SK-N-SH (cell line): ENCODE data around the gene WDR26. TPM values are rescaled to one million over a fixed set of nuclear protein-coding genes. Genes with fewer than 3 reads are reported as not detected.

Source experiments
- CTCF ChIA-PET: fragments of 300-600, 350-600 bp; formaldehyde crosslinking; extraction: SDS; loops from one replicate; lab custom pipeline; 2021; lab: Yijun Ruan, JAX
- POLR2A ChIA-PET: fragments of 350-600 bp; sonication (Branson Sonifier 250); formaldehyde crosslinking; extraction: SDS; loops from one replicate; lab custom pipeline; 2020; ENCODE audit warnings: antibody characterized with exemption, inconsistent platforms; lab: Yijun Ruan, JAX
- DNase-seq: peaks from one replicate; pipeline ENCODE4 v3.0.0; 2012
- H2AFZ ChIP-seq: fragments of 200-600 bp; sonication (generic); 2 replicates; pipeline ENCODE4 v1.8.1; 2016; ENCODE audit warnings: antibody characterized with exemption, mild to moderate bottlenecking, low read depth
- H3F3A ChIP-seq: fragments of 200-600 bp; sonication (generic); replicated peaks from 2 replicates; pipeline ENCODE3; 2016; ENCODE audit warnings: antibody characterized with exemption, mild to moderate bottlenecking; ENCODE audit not compliant: insufficient read depth
- H3K27ac ChIP-seq, 2 experiments: fragments of 200-500 bp in 1 of 2; fragments of 200-600 bp in 1 of 2; sonication (Bioruptor generic) in 1 of 2; sonication (generic), shearing (Covaris generic) in 1 of 2; 2 replicates each; pipeline versions ENCODE4 v1.5.1 to v1.6.1; 2014 to 2016; ENCODE audit warnings: low read depth in 2 of 2, inconsistent platforms in 1 of 2, low read length in 1 of 2, mild to moderate bottlenecking in 1 of 2, mixed read lengths in 1 of 2
- H3K27me3 ChIP-seq: fragments of 200-600 bp; sonication (generic), shearing (Covaris generic); 2 replicates; pipeline ENCODE4 v1.6.1; 2016; ENCODE audit warnings: mixed run types; ENCODE audit not compliant: insufficient read depth
- H3K36me3 ChIP-seq, 2 experiments: fragments of 200-500 bp in 1 of 2; fragments of 200-600 bp in 1 of 2; sonication (Bioruptor generic) in 1 of 2; sonication (generic) in 1 of 2; replicated peaks in 1 of 2; 2 replicates each; pipeline versions ENCODE3 to v1.5.1; 2014 to 2016; ENCODE audit warnings: low read length in 1 of 2, mild to moderate bottlenecking in 1 of 2; ENCODE audit not compliant: insufficient read depth in 2 of 2, control insufficient read depth in 1 of 2
- H3K4me1 ChIP-seq, 2 experiments: fragments of 200-500 bp in 1 of 2; fragments of 200-600 bp in 1 of 2; sonication (Bioruptor generic) in 1 of 2; sonication (generic), shearing (Covaris generic) in 1 of 2; 2 replicates each; pipeline versions ENCODE4 v1.5.1 to v1.6.1; 2014 to 2016; ENCODE audit warnings: low read depth in 1 of 2, low read length in 1 of 2, mixed run types in 1 of 2; ENCODE audit not compliant: insufficient read depth in 2 of 2, control insufficient read depth in 1 of 2
- H3K4me2 ChIP-seq: fragments of 200-600 bp; sonication (generic), shearing (Covaris generic); 2 replicates; pipeline ENCODE4 v1.6.1; 2017; ENCODE audit warnings: mixed run types
- H3K4me3 ChIP-seq, 2 experiments: fragments of 200-500 bp in 1 of 2; fragments of 200-600 bp in 1 of 2; sonication (Bioruptor generic) in 1 of 2; sonication (generic), shearing (Covaris generic) in 1 of 2; 2 replicates each; pipeline versions ENCODE4 v1.5.1 to v1.8.1; 2014 to 2016; ENCODE audit warnings: low read depth in 2 of 2, inconsistent platforms in 1 of 2, low read length in 1 of 2, mild to moderate bottlenecking in 1 of 2, mixed read lengths in 1 of 2, moderate library complexity in 1 of 2
- H3K79me2 ChIP-seq: fragments of 200-600 bp; sonication (generic); 2 replicates; pipeline ENCODE4 v1.8.1; 2017; ENCODE audit warnings: mild to moderate bottlenecking; ENCODE audit not compliant: insufficient read depth
- H3K9ac ChIP-seq: fragments of 200-600 bp; sonication (generic); 2 replicates; pipeline ENCODE4 v1.6.1; 2017; ENCODE audit warnings: mixed run types
- H3K9me2 ChIP-seq: fragments of 200-600 bp; sonication (generic); 2 replicates; pipeline ENCODE4 v1.6.1; 2017; ENCODE audit warnings: mixed run types
- H3K9me3 ChIP-seq: fragments of 200-600 bp; sonication (generic); 2 replicates; pipeline ENCODE4 v1.6.1; 2017; ENCODE audit warnings: mixed run types, mild to moderate bottlenecking, moderate library complexity
- H4K20me1 ChIP-seq: fragments of 200-600 bp; sonication (generic); 2 replicates; pipeline ENCODE4 v1.6.1; 2017; ENCODE audit warnings: mild to moderate bottlenecking, mixed run types; ENCODE audit not compliant: insufficient read depth
- CHD2 ChIP-seq: fragments of 150-350 bp; IDR thresholded peaks from 2 replicates; pipeline ENCODE4 v1.6.1; 2018; ENCODE audit warnings: low read length; ENCODE audit not compliant: partially characterized antibody
- ELF1 ChIP-seq: IDR thresholded peaks from 2 replicates; pipeline ENCODE4 v1.4.0; 2012
- EZH2phosphoT487 ChIP-seq: fragments of 200-600 bp; sonication (generic); IDR thresholded peaks from 2 replicates; pipeline ENCODE4 v1.6.1; 2017; ENCODE audit warnings: low read depth, mixed run types, mild to moderate bottlenecking, antibody characterized with exemption, moderate library complexity, borderline replicate concordance
- GATA2 ChIP-seq: sonication (generic); formaldehyde crosslinking; IDR thresholded peaks from 2 replicates; pipeline ENCODE4 v1.5.0; 2020; ENCODE audit warnings: mild to moderate bottlenecking, missing genetic modification reagents
- MXI1 ChIP-seq: IDR thresholded peaks from 2 replicates; pipeline ENCODE4 v1.6.1; 2012; ENCODE audit warnings: mild to moderate bottlenecking, low read depth, low read length, improper control_type of control experiment
- NFIC ChIP-seq: IDR thresholded peaks from 2 replicates; pipeline ENCODE4 v1.4.0; 2012; ENCODE audit warnings: borderline replicate concordance
- NRF1 ChIP-seq: IDR thresholded peaks from 2 replicates; pipeline ENCODE4 v1.6.1; 2012; ENCODE audit warnings: low read depth, mild to moderate bottlenecking, low read length
- POLR2AphosphoS5 ChIP-seq: IDR thresholded peaks from 2 replicates; pipeline ENCODE4 v1.6.1; 2012; ENCODE audit warnings: low read depth, low read length
- RCOR1 ChIP-seq: fragments of 150-350 bp; IDR thresholded peaks from 2 replicates; pipeline ENCODE4 v1.6.1; 2017; ENCODE audit warnings: antibody characterized with exemption, low read length
- RXRA ChIP-seq: IDR thresholded peaks from 2 replicates; pipeline ENCODE4 v1.4.0; 2012; ENCODE audit warnings: low read depth, mild to moderate bottlenecking, borderline replicate concordance
- TAF1 ChIP-seq: IDR thresholded peaks from 2 replicates; pipeline ENCODE4 v1.6.1; 2012; ENCODE audit warnings: low read depth, mild to moderate bottlenecking, low read length, moderate library complexity, borderline replicate concordance
- TCF12 ChIP-seq: IDR thresholded peaks from 2 replicates; pipeline ENCODE4 v1.4.0; 2012
- WGBS: methylation state at CpG from one replicate; pipeline ENCODE4 v1.1.6; 2017; ENCODE audit warnings: low lambda C conversion rate; 5-methylcytosine and 5-hydroxymethylcytosine counted together
- polyA plus RNA-seq, 3 experiments: library from polyadenylated mRNA; depleted of rRNA; stranded (reverse); fragments of >200 nt; gene quantifications; 2 replicates each; pipeline ENCODE4 v1.2.3, GENCODE V29; 2012
- TF ChIP-seq, protein P1 (sequence below): IDR thresholded peaks from 2 replicates; pipeline ENCODE4 v1.6.1; 2012; ENCODE audit warnings: mild to moderate bottlenecking, low read depth, low read length, moderate library complexity
- TF ChIP-seq, protein P2 (sequence below): IDR thresholded peaks from 2 replicates; pipeline ENCODE4 v1.4.0; 2012; ENCODE audit warnings: low read depth, borderline replicate concordance
- TF ChIP-seq, protein P3 (sequence below): IDR thresholded peaks from 2 replicates; pipeline ENCODE4; 2012

Gene WDR26
- polyA plus RNA-seq, 1 of the 3 experiments (the other 2 are of a cell fraction): 21.2 TPM

DNA sequence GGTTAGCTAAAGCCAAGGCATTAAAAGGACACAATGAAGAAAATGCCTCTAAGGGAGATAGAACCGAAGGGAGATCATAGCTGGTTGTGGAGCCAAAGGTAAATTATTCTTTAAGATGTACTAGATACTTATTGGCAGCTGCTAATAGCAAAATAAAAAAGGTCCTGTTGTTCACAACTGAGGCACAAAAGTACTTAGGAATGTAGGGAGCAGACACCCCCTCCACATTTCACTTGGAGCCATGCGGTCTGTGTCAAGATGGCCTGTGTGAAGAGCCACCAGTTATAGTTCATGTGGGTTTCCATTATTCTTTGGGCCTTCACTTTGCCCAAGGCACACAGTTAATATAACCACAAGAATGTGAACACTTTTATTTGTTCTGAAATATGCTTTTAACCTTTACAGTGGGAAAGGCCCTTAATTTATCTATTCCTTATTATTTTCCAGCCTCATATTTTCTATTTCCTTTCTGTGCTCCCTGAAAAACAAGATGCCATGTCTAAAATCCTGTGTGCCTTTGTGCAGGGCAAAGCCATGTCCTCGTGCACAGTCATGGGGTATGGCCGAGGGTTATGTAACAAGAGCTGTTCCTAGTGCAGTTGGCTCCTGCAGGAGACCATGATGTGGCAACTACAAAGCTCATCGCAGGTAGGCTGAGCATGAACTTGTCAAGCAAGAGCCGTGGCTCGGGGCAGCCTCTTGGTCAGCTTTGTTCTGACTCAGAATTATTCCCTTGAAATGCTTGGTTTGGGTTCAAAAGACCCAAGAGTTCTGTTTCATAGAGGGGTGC is 16.2 kb upstream of the WDR26 start (continued):
- TF ChIP-seq TAF1 (no peak), CHD2 (no peak)

DNA sequence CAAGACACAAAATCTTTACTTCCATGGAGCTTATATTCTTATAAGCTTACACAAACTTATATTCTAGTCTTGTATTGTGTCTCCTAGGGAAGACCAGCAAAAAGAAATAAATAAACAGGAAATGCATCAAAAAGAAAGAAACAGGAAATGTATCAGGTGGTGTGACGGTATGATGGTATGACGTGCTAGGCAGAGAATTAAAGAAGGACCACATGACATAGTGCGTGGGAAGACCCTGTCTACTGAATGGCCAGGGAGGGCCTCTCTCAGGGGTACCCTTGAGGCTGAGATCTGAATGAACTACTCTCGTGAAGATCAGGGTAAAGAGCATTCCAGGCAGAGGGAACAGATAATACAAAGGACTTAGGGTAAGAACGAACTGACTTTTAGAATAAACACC is 15.6 kb upstream of the WDR26 start:
- WGBS: 91% methylated on average over 5 of the region's 5 CpGs
- CTCF ChIA-PET: interaction anchor here (1.4 kb wide), 1 partner anchor 63 kb away, joined by 3 read pairs; no protein-coding TSS in a partner anchor

GRCh38 chr1:224448453-224449017 is 13.9 kb upstream of the WDR26 start:
- Histone ChIP-seq H3K9ac (no peak overlapping the region), H3K79me2 (no peaks in the 10 kb centered on the region), H3K4me3 (no peak overlapping the region), H3K9me3 (no peaks in the 10 kb centered on the region), H3F3A (no peaks in the 10 kb centered on the region), H3K4me1 (0 out of 4 replicates have a peak, but pooled peaks cover 0 to 7% of the 10 kb centered on the region in 2 experiments), H2AFZ (no peak overlapping the region), H3K9me2 (no peaks in the 10 kb centered on the region), H3K27ac (no peak overlapping the region), H3K27me3 (no peaks in the 10 kb centered on the region), H4K20me1 (no peaks in the 10 kb centered on the region), H3K4me2 (no peak overlapping the region), H3K36me3 (peaks cover 0 to 2% of the 10 kb centered on the region in 2 experiments)
- ChIA-PET CTCF (interaction anchor here (1.2 to 3.2 kb wide), 3 partner anchors 8 to 65 kb away, joined by 3 to 37 read pairs (median 3); no protein-coding TSS in a partner anchor), POLR2A (no interaction called here)
- DNase-seq: no peak
- 89% methylated on average over 8 of the region's 8 CpGs for WGBS
- TF ChIP-seq POLR2AphosphoS5 (no peak), TAF1 (no peak), GATA2 (no peak), NRF1 (no peak), EZH2phosphoT487 (no peak), RCOR1 (no peak), TCF12 (no peak), RXRA (no peak), NFIC (no peak), ELF1 (no peak)
- TF ChIP-seq, protein P1, sequence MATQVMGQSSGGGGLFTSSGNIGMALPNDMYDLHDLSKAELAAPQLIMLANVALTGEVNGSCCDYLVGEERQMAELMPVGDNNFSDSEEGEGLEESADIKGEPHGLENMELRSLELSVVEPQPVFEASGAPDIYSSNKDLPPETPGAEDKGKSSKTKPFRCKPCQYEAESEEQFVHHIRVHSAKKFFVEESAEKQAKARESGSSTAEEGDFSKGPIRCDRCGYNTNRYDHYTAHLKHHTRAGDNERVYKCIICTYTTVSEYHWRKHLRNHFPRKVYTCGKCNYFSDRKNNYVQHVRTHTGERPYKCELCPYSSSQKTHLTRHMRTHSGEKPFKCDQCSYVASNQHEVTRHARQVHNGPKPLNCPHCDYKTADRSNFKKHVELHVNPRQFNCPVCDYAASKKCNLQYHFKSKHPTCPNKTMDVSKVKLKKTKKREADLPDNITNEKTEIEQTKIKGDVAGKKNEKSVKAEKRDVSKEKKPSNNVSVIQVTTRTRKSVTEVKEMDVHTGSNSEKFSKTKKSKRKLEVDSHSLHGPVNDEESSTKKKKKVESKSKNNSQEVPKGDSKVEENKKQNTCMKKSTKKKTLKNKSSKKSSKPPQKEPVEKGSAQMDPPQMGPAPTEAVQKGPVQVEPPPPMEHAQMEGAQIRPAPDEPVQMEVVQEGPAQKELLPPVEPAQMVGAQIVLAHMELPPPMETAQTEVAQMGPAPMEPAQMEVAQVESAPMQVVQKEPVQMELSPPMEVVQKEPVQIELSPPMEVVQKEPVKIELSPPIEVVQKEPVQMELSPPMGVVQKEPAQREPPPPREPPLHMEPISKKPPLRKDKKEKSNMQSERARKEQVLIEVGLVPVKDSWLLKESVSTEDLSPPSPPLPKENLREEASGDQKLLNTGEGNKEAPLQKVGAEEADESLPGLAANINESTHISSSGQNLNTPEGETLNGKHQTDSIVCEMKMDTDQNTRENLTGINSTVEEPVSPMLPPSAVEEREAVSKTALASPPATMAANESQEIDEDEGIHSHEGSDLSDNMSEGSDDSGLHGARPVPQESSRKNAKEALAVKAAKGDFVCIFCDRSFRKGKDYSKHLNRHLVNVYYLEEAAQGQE: no peak

More for the DNA sequence above, 15.6 kb upstream of the WDR26 start:
- H3K9me3 ChIP-seq: no peaks in the 10 kb centered on the region
- H3K4me1 ChIP-seq: 0 out of 4 replicates have a peak, but pooled peaks cover 0 to 7% of the 10 kb centered on the region in 2 experiments
- H3K4me3 ChIP-seq: no peak overlapping the region
- DNase-seq: no peak
- H3K79me2 ChIP-seq: no peaks in the 10 kb centered on the region
- no peak overlapping the region for H3K9ac ChIP-seq
- no peaks in the 10 kb centered on the region for H4K20me1 ChIP-seq
- H2AFZ ChIP-seq: no peak overlapping the region
- H3K9me2 ChIP-seq: no peaks in the 10 kb centered on the region
- H3K4me2 ChIP-seq: no peak overlapping the region
- H3K27me3 ChIP-seq: no peaks in the 10 kb centered on the region
- no peak for TF ChIP-seq POLR2AphosphoS5
- TF ChIP-seq, protein P2, sequence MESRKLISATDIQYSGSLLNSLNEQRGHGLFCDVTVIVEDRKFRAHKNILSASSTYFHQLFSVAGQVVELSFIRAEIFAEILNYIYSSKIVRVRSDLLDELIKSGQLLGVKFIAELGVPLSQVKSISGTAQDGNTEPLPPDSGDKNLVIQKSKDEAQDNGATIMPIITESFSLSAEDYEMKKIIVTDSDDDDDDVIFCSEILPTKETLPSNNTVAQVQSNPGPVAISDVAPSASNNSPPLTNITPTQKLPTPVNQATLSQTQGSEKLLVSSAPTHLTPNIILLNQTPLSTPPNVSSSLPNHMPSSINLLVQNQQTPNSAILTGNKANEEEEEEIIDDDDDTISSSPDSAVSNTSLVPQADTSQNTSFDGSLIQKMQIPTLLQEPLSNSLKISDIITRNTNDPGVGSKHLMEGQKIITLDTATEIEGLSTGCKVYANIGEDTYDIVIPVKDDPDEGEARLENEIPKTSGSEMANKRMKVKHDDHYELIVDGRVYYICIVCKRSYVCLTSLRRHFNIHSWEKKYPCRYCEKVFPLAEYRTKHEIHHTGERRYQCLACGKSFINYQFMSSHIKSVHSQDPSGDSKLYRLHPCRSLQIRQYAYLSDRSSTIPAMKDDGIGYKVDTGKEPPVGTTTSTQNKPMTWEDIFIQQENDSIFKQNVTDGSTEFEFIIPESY: no peak
- TF ChIP-seq MXI1: no peak
- TF ChIP-seq ELF1: no peak
- no peak for TF ChIP-seq RCOR1
- TF ChIP-seq, protein P3, sequence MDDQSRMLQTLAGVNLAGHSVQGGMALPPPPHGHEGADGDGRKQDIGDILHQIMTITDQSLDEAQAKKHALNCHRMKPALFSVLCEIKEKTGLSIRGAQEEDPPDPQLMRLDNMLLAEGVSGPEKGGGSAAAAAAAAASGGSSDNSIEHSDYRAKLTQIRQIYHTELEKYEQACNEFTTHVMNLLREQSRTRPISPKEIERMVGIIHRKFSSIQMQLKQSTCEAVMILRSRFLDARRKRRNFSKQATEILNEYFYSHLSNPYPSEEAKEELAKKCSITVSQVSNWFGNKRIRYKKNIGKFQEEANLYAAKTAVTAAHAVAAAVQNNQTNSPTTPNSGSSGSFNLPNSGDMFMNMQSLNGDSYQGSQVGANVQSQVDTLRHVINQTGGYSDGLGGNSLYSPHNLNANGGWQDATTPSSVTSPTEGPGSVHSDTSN: no peak
- no peaks in the 10 kb centered on the region for H3F3A ChIP-seq
- peaks cover 0 to 2% of the 10 kb centered on the region in 2 experiments for H3K36me3 ChIP-seq
- POLR2A ChIA-PET: no interaction called here
- no peak overlapping the region for H3K27ac ChIP-seq
